ENCODE results near the gene AKAP6. TPM values are rescaled to one million over a fixed set of nuclear protein-coding genes. Genes with fewer than 3 reads are reported as not detected.

The AKAP6 gene
- total and polyA plus RNA-seq, 2 of the 8 experiments (the other 6 are each of a cell fraction or from before 2014, with no cell fraction given), result 0.09 to 0.89 TPM

GRCh38 chr14:32571551-32571950, 242.5 kb downstream of the AKAP6 start:
- Histone ChIP-seq H4K8ac (ENCODE audit: extremely low read depth, insufficient read depth, low read length) (no peak overlapping the region), H3K79me2 (ENCODE audit: control insufficient read depth in 1 of 2, insufficient read depth in 2 of 2, low read length in 2 of 2) (no peaks in the 10 kb centered on the region), H3K9ac (replicated peaks in 1 of 4; ENCODE audit: extremely low read depth in 1 of 4, low read depth in 3 of 4, low read length in 3 of 4) (no peak overlapping the region), H3K23ac (ENCODE audit: insufficient read length) (no peak overlapping the region), H3K27me3 (replicated peaks in 1 of 4; ENCODE audit: control insufficient read depth in 3 of 4, extremely low read depth in 1 of 4, insufficient read depth in 3 of 4, low read length in 3 of 4) (no peaks in the 10 kb centered on the region), H3K36me3 (ENCODE audit: control insufficient read depth in 2 of 4, insufficient read depth in 4 of 4, low read length in 3 of 4) (no peaks in the 10 kb centered on the region), H2BK12ac (ENCODE audit: low read depth, low read length) (no peak overlapping the region), H3K79me1 (ENCODE audit: low read depth, low read length) (no peaks in the 10 kb centered on the region), H3K27ac (ENCODE audit: low read depth, low read length) (no peak overlapping the region), H2AFZ (ENCODE audit: low read length) (no peak overlapping the region), H2AK5ac (ENCODE audit: low read depth, low read length) (no peak overlapping the region), H3K56ac (replicated peaks; ENCODE audit: insufficient read length, low read depth, low read length) (no peak overlapping the region), H3K4me2 (ENCODE audit: insufficient read depth in 1 of 2, low read depth in 2 of 2, low read length in 2 of 2) (no peak overlapping the region), H4K91ac (replicated peaks; ENCODE audit: insufficient read length, low read length) (no peak overlapping the region), H2BK15ac (ENCODE audit: low read length) (no peak overlapping the region), H3K18ac (ENCODE audit: extremely low read depth, low read length) (no peak overlapping the region), H4K20me1 (replicated peaks in 1 of 2; ENCODE audit: control insufficient read depth in 1 of 2, insufficient read depth in 2 of 2, low read length in 2 of 2) (no peaks in the 10 kb centered on the region), H3K9me3 (ENCODE audit: insufficient read depth in 2 of 2, low read depth in 1 of 2, low read length in 1 of 2) (no peaks in the 10 kb centered on the region), H2BK120ac (replicated peaks; ENCODE audit: low read depth, low read length) (no peak overlapping the region), H2BK5ac (ENCODE audit: low read depth, low read length) (no peak overlapping the region), H3K4me3 (ENCODE audit: extremely low read depth in 1 of 4, insufficient read depth in 2 of 4, low read depth in 3 of 4, low read length in 4 of 4) (no peak overlapping the region), H4K5ac (ENCODE audit: insufficient read length, low read depth, low read length) (no peak overlapping the region), H3K14ac (ENCODE audit: insufficient read length) (no peak overlapping the region), H2BK20ac (ENCODE audit: low read length) (no peak overlapping the region), H3K4ac (replicated peaks; ENCODE audit: insufficient read length, low read depth, low read length) (no peak overlapping the region), H3K4me1 (replicated peaks in 1 of 4; ENCODE audit: control insufficient read depth in 3 of 4, insufficient read depth in 4 of 4, low read length in 3 of 4) (no peaks in the 10 kb centered on the region), H3K23me2 (ENCODE audit: low read depth, low read length) (no peaks in the 10 kb centered on the region; the same call in 1 of the 2 replicates)
- no peak for FAIRE-seq
- CTCF ChIA-PET (ENCODE audit: partially characterized antibody), result interaction anchor here (0.6 kb wide), 1 partner anchor 1476 kb away, joined by 3 read pairs; no protein-coding TSS in a partner anchor
- TF ChIP-seq SIX5 (IDR thresholded peaks at IDR 0.05; ENCODE audit: low read depth, low read length), result no peak
- TF ChIP-seq BCL11A (IDR thresholded peaks at IDR 0.05; ENCODE audit: low read depth in 2 of 2, low read length in 2 of 2), result no peak
- no peak for TF ChIP-seq ATF2 (IDR thresholded peaks at IDR 0.05; ENCODE audit: low read length)
- no peak for TF ChIP-seq BACH1 (IDR thresholded peaks at IDR 0.05; ENCODE audit: low read length)
- no peak for TF ChIP-seq RNF2 (IDR thresholded peaks at IDR 0.05; ENCODE audit: borderline replicate concordance, low read depth, low read length, missing control alignments, poor library complexity, severe bottlenecking)
- no peak for TF ChIP-seq SRF (IDR thresholded peaks at IDR 0.05; ENCODE audit: low read depth, low read length)
- no peak for TF ChIP-seq SP4 (IDR thresholded peaks at IDR 0.05; ENCODE audit: low read length)
- 87% methylated on average over 2 of the region's 2 CpGs; no CpG with 5 or more reads in 1 of the 2 experiments for WGBS, 2 experiments (ENCODE audit: extremely low coverage in 1 of 2, insufficient coverage in 1 of 2, insufficient read length in 1 of 2, insufficient replicate concordance in 2 of 2, low coverage in 1 of 2, low lambda C conversion rate in 2 of 2, missing lambda C conversion rate in 1 of 2)
- POLR2A ChIA-PET (ENCODE audit: partially characterized antibody), result no interaction called here
- DNase-seq (ENCODE audit: low read depth in 1 of 2, low spot score in 2 of 2), result no peak
